ENCODE data around the gene ACSM3. TPM values are rescaled to one million over a fixed set of nuclear protein-coding genes. Genes with fewer than 3 reads are reported as not detected.

The ACSM3 gene
- total RNA-seq, 1 donor from 2014 or later = 122 TPM

DNA sequence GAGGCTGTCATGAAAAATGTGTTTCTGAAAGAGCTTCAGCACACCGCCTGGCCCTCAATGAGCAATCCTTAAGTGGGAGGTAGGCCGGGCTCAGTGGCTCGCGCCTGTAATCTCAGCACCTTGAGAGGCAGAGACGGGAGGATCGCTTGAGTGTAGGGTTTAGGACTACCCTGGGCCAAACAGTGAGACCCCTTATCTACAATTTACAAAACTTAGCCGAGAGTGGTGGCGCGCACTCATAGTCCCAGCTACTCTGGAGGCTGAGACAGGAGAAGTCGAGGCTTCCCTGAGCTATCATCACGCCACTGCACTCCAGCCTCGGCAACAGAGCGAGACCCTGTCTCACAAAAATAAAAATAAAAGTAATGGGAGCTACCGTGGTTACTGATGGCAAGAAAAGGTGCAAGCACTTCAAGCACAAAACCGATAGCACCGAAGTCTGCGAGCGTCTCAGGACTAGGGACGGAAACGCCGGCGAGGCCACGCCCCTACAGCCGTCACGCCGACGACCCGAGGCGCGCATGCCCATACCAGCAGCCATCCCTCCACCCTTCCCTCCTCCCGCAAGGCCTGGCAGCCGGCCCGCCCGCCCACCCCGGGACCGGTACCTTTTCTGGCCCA is 22.8 kb upstream of the ACSM3 start:
- peaks cover 14% of the 10 kb centered on the region for H3K36me3 Mint-ChIP-seq
- H3K4me1 Mint-ChIP-seq = peaks cover 13% of the 10 kb centered on the region
- no peaks in the 10 kb centered on the region for H3K9me3 Mint-ChIP-seq
- DNase-seq (ENCODE audit: low spot score in 2 of 2, unreplicated experiment in 2 of 2) = peak; percentile 74 to 88
- peak overlapping the region; percentile 98 for H3K4me3 Mint-ChIP-seq
- peak overlapping the region; percentile 98 for H3K27ac Mint-ChIP-seq
- no peaks in the 10 kb centered on the region for H3K27me3 Mint-ChIP-seq (ENCODE audit: low read depth)
- no peak for TF ChIP-seq CTCF (IDR thresholded peaks at IDR 0.05; ENCODE audit: unreplicated experiment)

- peaks cover 13% of the 10 kb centered on the region for H3K36me3 Mint-ChIP-seq
- H3K4me1 Mint-ChIP-seq = peaks cover 9% of the 10 kb centered on the region
- no peaks in the 10 kb centered on the region for H3K27me3 Mint-ChIP-seq (ENCODE audit: low read depth)
- peaks cover 4% of the 10 kb centered on the region for H3K9me3 Mint-ChIP-seq
- TF ChIP-seq CTCF (IDR thresholded peaks at IDR 0.05; ENCODE audit: unreplicated experiment) = no peak
- peak within 1 kb of the TSS; percentile 98 for H3K4me3 Mint-ChIP-seq
- peak within 1 kb of the TSS; percentile 98 for H3K27ac Mint-ChIP-seq
- DNase-seq (ENCODE audit: low spot score in 2 of 2, unreplicated experiment in 2 of 2) = peak; percentile 89 to 92
Measured at GRCh38 chr16:20741554-20742285, 22.1 kb upstream of the ACSM3 start, which contains the start of gene THUMPD1. Gene THUMPD1 (minus strand): TSS chr16:20741818. CDS start chr16:20741739, 79 bp downstream.

DNA sequence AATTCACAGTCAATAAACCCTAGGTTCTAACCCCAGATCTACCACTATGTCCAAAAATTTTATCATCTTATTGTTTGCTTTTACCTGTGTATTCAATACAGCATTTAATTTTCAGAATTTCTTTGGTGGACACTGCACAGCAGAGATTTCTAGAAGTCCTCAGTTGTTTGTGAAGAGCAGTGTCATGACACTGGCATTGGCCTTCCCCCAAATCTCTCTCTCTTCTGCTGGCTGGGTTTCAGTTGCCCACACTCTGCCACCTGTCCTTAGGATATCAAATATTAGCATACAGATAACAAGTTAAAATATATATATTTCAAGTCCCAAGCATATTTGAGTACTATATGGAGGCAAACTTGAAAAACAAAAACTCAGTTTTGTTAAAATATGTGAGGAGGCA is 20.2 kb upstream of the ACSM3 start:
- no peak for DNase-seq (ENCODE audit: low spot score in 2 of 2, unreplicated experiment in 2 of 2)
- H3K4me3 Mint-ChIP-seq = no peak overlapping the region
- H3K4me1 Mint-ChIP-seq = peaks cover 9% of the 10 kb centered on the region

DNA sequence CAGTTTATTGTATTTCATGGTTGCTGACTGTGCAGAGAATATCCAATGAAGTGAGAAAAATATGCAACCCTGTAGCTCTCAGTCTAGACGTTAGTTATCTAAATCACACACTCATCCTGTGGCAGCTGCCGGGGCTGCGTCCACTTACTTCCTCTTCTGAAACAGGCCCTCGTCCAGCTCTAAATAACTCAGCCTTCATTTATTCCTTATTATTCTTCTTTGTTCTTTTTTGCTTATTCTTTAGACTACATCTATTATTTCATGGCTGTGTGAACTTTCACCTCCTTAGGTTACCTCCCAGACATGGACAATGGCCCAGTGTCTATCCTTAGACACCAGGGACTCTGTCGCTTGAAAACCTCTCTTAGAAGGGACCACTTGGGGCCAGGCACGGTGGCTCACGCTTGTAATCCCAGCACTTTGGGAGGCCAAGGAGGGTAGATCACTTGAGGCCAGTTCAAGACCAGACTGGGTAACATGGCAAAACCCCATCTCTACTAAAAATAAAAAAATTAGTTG is 18.8 kb upstream of the ACSM3 start:
- no peak for DNase-seq (ENCODE audit: low spot score in 2 of 2, unreplicated experiment in 2 of 2)
- TF ChIP-seq CTCF (IDR thresholded peaks at IDR 0.05; ENCODE audit: unreplicated experiment) = no peak
- Mint-ChIP-seq H3K27ac (peak overlapping the region; percentile 52), H3K36me3 (peaks cover 14% of the 10 kb centered on the region), H3K4me1 (peaks cover 9% of the 10 kb centered on the region), H3K27me3 (ENCODE audit: low read depth) (no peaks in the 10 kb centered on the region), H3K4me3 (no peak overlapping the region), H3K9me3 (peaks cover 14% of the 10 kb centered on the region)

More for the DNA sequence above, 20.2 kb upstream of the ACSM3 start:
- Mint-ChIP-seq H3K9me3 (peaks cover 14% of the 10 kb centered on the region), H3K27ac (peak overlapping the region; percentile 37), H3K36me3 (peaks cover 17% of the 10 kb centered on the region), H3K27me3 (ENCODE audit: low read depth) (no peaks in the 10 kb centered on the region)
- TF ChIP-seq CTCF (IDR thresholded peaks at IDR 0.05; ENCODE audit: unreplicated experiment) = no peak

DNA sequence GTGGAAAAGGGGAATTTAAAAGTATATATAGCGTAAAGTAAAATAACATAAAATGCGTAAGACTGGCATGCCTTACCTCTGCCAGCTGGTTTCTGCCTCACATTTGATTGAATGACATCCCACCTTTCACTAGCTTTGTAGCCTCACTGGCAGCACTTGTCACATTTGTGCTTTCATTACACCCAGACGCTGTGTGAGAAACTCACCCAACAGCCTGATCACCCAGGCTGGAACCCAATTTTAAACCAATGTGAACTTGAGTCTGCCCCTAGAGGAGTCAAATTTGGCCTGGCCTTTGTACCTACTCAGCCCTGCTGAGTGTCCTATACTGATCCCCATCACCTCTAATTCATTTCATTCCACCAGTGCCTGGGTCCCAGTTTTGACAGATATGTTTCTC is 17.4 kb upstream of the ACSM3 start:
- no peak overlapping the region for H3K4me3 Mint-ChIP-seq
- peaks cover 14% of the 10 kb centered on the region for H3K36me3 Mint-ChIP-seq
- peaks cover 2% of the 10 kb centered on the region for H3K4me1 Mint-ChIP-seq
- TF ChIP-seq CTCF (IDR thresholded peaks at IDR 0.05; ENCODE audit: unreplicated experiment) = no peak
- DNase-seq (ENCODE audit: low spot score in 2 of 2, unreplicated experiment in 2 of 2) = no peak
- no peak overlapping the region for H3K27ac Mint-ChIP-seq
- H3K27me3 Mint-ChIP-seq (ENCODE audit: low read depth) = no peaks in the 10 kb centered on the region
- peaks cover 14% of the 10 kb centered on the region for H3K9me3 Mint-ChIP-seq
